HUES64 (cell line): ENCODE data around the gene CERK.
A peak's percentile ranks its signal among the peaks of the same experiment; 100 is the strongest.
"Not testable (repeated sequence)": the region's sequence is repeated elsewhere in the genome, so short reads cannot be mapped to it uniquely, and the experiment has no call there.

Experiments
- H3K27ac ChIP-seq: 2 replicates; pipeline ENCODE4 v1.7.0; 2013; ENCODE audit warnings: low read depth, low read length, inconsistent platforms
- H3K27me3 ChIP-seq: 2 replicates; pipeline ENCODE4 v1.6.1; 2013; ENCODE audit warnings: mild to moderate bottlenecking, low read length; ENCODE audit not compliant: insufficient read depth
- H3K36me3 ChIP-seq: 2 replicates; pipeline ENCODE4 v1.6.1; 2013; ENCODE audit warnings: mild to moderate bottlenecking, low read length; ENCODE audit not compliant: insufficient read depth
- H3K4me1 ChIP-seq: 2 replicates; pipeline ENCODE4 v1.6.1; 2013; ENCODE audit warnings: mild to moderate bottlenecking, low read length, moderate library complexity; ENCODE audit not compliant: insufficient read depth
- H3K4me3 ChIP-seq: 2 replicates; pipeline ENCODE4 v1.5.1; 2013; ENCODE audit warnings: mild to moderate bottlenecking, low read length, moderate library complexity
- H3K9ac ChIP-seq: 2 replicates; pipeline ENCODE4 v1.6.1; 2013; ENCODE audit warnings: mild to moderate bottlenecking, low read depth, low read length
- H3K9me3 ChIP-seq: 2 replicates; pipeline ENCODE4 v1.6.1; 2013; ENCODE audit warnings: low read depth, low read length; ENCODE audit not compliant: insufficient read depth
- WGBS: fragments of 150-250, 120-280 bp; methylation state at CpG from one replicate; pipeline ENCODE4 v1.1.7; 2013; ENCODE audit warnings: missing lambda C conversion rate; 5-methylcytosine and 5-hydroxymethylcytosine counted together

Gene CERK

GRCh38 chr22:46737105-46737975, 712 bp downstream of the CERK start:
- H3K27ac ChIP-seq: peak overlapping the region; percentile 52; the same call in 1 of the 2 replicates
- 7% methylated on average over 53 of the region's 53 CpGs for WGBS

GRCh38 chr22:46736705-46737104, 1.3 kb downstream of the CERK start:
- peaks cover 24% of the 10 kb centered on the region for H3K4me1 ChIP-seq
- peak overlapping the region; percentile 89 for H3K4me3 ChIP-seq
- no peaks in the 10 kb centered on the region for H3K9me3 ChIP-seq
- 85% methylated on average over 8 of the region's 8 CpGs for WGBS
- H3K27me3 ChIP-seq: no peaks in the 10 kb centered on the region
- H3K36me3 ChIP-seq: no peaks in the 10 kb centered on the region
- no peak overlapping the region for H3K9ac ChIP-seq
- no peak overlapping the region for H3K27ac ChIP-seq

More at GRCh38 chr22:46737105-46737975, 712 bp downstream of the CERK start:
- Histone ChIP-seq H3K4me1 (peaks cover 19% of the 10 kb centered on the region), H3K27me3 (no peaks in the 10 kb centered on the region), H3K36me3 (no peaks in the 10 kb centered on the region), H3K9me3 (no peaks in the 10 kb centered on the region), H3K9ac (peak overlapping the region; percentile 80), H3K4me3 (peak overlapping the region; percentile 89)

GRCh38 chr22:46735747-46736608, 2.1 kb downstream of the CERK start:
- WGBS: 59% methylated on average over 13 of the region's 13 CpGs
- H3K36me3 ChIP-seq: no peaks in the 10 kb centered on the region
- H3K4me3 ChIP-seq: peak overlapping the region; percentile 89
- no peak overlapping the region; the same call in 1 of the 2 replicates for H3K27ac ChIP-seq
- peaks cover 30% of the 10 kb centered on the region for H3K4me1 ChIP-seq
- H3K9ac ChIP-seq: no peak overlapping the region
- H3K9me3 ChIP-seq: no peaks in the 10 kb centered on the region
- no peaks in the 10 kb centered on the region for H3K27me3 ChIP-seq

DNA sequence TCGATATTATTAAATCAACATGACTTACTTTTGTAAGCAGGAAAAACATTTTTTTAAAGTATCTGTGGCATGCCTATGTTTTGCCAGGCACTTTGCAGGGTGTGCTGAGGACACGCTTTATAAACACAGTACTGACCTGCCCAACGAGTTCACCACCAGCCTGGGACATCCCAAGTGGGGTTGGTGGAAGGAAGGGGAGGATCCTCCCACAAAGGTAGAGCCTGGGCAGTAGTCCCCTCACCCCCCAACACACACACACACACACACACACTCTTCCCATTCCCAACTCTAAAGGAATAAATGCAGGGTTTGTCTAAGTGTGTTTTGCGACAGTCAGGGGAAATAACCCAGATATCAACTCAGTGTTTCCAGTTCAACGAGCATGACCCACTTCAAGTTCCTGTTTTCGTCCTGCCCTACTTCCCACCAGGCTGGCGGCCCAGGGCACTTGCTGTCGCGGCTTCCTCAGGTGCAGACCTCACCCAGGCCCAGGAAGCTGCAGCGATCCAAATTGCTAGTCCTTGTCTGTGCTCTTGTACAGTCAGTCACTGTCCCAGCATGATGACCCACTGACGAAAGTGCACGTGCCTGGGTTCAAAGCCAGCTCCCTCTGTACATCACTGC, 3.1 kb downstream of the CERK start:
- Histone ChIP-seq H3K27ac (no peak overlapping the region), H3K27me3 (no peaks in the 10 kb centered on the region), H3K36me3 (no peaks in the 10 kb centered on the region), H3K4me1 (peaks cover 30% of the 10 kb centered on the region), H3K4me3 (no peak overlapping the region), H3K9ac (no peak overlapping the region), H3K9me3 (no peaks in the 10 kb centered on the region)
- 93% methylated on average over 12 of the region's 12 CpGs for WGBS

DNA sequence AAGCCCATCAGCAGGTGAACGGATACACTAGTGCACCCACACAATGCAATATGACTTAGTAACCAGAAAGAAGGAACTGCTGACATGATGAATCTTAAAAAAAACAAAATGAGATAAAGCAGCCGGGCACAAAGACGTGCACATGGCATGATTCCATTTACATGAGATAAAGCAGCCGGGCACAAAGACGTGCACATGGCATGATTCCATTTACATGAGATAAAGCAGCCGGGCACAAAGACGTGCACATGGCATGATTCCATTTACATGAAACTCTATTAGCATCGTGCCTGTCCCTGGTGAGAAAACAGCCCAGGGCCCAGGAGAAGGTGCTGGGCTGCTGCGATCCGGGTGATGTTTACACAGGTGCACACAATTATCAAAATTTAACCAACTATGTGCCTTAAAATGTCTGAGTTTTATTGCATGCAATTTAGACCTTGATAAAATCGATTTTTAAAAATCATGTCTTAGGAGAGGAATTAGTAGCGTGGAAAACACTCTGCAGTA, 3.8 kb downstream of the CERK start:
- not testable (repeated sequence) for H3K36me3 ChIP-seq, H3K4me3 ChIP-seq, H3K9ac ChIP-seq, H3K27me3 ChIP-seq, H3K27ac ChIP-seq, H3K9me3 ChIP-seq
- WGBS: 94% methylated on average over 12 of the region's 12 CpGs
- peaks cover 30% of the 10 kb centered on the region for H3K4me1 ChIP-seq

DNA sequence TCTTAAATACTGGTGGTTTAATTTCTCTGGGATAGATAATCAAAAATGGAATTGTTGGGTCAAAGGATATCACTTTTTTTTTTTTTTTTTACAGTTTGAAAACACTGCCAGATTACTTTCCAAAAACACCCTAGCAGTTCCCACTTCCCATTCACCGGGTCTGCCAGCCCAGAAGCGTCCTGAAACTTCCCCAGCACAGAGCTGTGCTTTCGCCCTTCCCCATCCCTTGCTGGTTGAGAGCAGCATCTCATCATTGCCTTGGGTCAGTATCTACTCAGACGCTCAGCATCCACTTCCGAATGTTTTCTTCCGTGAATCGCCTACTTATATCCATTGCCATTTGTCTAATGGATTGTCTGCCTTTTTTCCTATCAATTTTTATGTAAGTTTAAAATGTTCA, 5.5 kb downstream of the CERK start:
- H3K4me1 ChIP-seq: peaks cover 30% of the 10 kb centered on the region
- H3K27me3 ChIP-seq: no peaks in the 10 kb centered on the region
- no peak overlapping the region for H3K27ac ChIP-seq
- H3K36me3 ChIP-seq: no peaks in the 10 kb centered on the region
- H3K9ac ChIP-seq: no peak overlapping the region
- H3K9me3 ChIP-seq: no peaks in the 10 kb centered on the region
- no peak overlapping the region for H3K4me3 ChIP-seq
- 84% methylated on average over 7 of the region's 7 CpGs for WGBS

- 88% methylated on average over 14 of the region's 14 CpGs for WGBS
- H3K36me3 ChIP-seq: no peaks in the 10 kb centered on the region
- no peaks in the 10 kb centered on the region for H3K27me3 ChIP-seq
- no peaks in the 10 kb centered on the region for H3K9me3 ChIP-seq
- peaks cover 30% of the 10 kb centered on the region for H3K4me1 ChIP-seq
- H3K27ac ChIP-seq: no peak overlapping the region
- H3K9ac ChIP-seq: no peak overlapping the region
- no peak overlapping the region for H3K4me3 ChIP-seq
Observed at GRCh38 chr22:46732041-46732379, 6.0 kb downstream of the CERK start.

DNA sequence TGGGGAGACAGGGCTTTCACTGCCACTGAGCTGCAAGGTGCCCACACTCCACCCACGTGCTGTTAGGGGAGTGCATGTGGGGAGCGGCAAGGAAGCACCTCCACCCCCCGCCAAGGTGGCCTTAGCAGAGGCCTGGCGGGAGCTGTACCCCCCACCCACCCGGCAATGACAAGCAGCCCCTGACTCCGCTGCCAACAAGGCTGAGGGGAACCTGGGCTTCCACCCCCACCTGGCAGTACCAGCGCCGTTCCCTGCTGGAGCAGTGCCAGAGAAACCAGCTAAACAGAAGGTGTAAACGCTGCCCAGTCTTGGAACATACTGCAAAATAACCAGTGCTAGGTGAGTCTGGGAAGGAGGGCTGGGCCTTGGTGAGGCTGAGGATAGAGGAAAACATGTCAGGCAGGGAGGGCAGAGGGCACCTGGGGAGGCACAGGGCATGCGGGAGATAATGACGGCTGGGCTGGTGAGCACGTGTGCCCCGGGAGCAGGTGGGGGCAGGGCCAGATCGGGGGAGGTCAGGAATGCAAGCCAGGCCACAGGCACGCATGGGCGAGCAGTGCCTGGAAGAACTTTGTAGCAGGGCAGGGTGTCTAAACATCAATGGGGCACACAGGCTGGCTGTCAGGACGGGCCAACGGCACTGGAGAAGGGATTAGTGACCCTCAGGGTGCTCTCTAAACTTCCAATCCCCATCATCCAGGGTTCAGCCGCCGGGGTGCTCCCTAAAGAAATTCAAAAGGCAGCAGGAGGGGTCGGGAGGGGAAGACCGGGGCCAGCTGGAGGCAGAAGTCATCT, 6.6 kb downstream of the CERK start:
- Histone ChIP-seq H3K27me3 (no peaks in the 10 kb centered on the region), H3K36me3 (no peaks in the 10 kb centered on the region), H3K9me3 (no peaks in the 10 kb centered on the region), H3K9ac (peak overlapping the region; percentile 52; the same call in 1 of the 2 replicates), H3K27ac (no peak overlapping the region), H3K4me1 (peaks cover 24% of the 10 kb centered on the region), H3K4me3 (no peak overlapping the region)
- 62% methylated on average over 22 of the region's 22 CpGs for WGBS

DNA sequence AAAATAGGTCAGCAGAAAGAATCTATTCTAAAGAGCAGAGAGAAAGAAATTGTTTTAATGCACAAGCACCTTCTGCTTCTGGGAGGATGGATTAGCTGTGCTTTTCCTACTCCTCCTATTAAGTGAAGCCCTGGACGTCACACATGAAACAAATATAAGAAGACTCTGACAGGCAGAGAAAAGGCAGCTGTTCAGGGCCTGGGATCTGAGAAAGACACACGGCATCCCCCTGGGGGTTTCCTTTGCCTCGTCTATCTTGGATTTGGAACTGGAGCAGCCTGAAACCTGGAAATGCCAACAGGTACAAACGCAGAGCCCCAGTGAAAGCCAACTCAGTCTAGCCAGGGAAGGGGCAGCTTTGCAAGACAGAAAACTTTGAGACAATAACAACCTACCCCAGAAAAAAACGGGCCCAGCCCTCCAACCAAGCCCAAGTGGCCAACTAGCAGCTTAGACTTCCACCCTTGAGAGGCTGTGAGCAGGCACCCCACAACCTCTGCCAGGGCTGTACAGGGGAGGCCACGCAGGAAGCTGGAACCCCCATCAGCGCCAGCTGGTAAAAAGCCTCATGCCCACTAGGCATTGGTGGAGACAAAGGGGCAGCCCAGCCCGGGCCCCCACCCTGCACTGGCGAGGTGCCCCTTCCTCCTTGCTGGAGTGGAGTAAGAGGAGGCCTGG, 7.3 kb downstream of the CERK start:
- Histone ChIP-seq H3K9ac (no peak overlapping the region), H3K27me3 (no peaks in the 10 kb centered on the region), H3K4me3 (no peak overlapping the region), H3K4me1 (peaks cover 17% of the 10 kb centered on the region; the same call in 1 of the 2 replicates), H3K36me3 (no peaks in the 10 kb centered on the region), H3K9me3 (no peaks in the 10 kb centered on the region), H3K27ac (no peak overlapping the region)
- 93% methylated on average over 9 of the region's 9 CpGs for WGBS

DNA sequence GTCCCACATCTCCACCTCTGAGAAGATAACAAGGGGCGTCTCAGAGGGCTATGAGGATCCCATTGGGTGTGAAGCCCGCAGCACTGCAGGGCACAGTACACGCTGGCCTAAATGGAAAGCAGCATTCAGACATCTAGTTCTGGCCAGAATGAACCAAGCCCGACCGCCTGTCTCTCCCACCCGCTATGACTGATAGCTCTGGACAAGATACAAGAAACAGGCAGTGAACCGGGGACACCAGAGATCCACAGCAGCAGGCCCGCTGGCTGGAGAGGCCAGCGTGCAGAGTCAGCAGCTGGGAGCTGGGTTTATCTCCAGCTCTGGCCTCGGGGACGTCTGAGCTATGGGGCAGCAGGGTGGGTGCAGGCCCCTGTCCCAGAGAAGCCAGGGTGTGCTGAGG, 9.6 kb downstream of the CERK start:
- Histone ChIP-seq H3K36me3 (no peaks in the 10 kb centered on the region; the same call in 1 of the 2 replicates), H3K4me3 (no peak overlapping the region), H3K4me1 (peaks cover 10% of the 10 kb centered on the region; the same call in 1 of the 2 replicates), H3K9ac (no peak overlapping the region), H3K27me3 (no peaks in the 10 kb centered on the region), H3K27ac (no peak overlapping the region), H3K9me3 (no peaks in the 10 kb centered on the region)
- 95% methylated on average over 11 of the region's 11 CpGs for WGBS
